Jurkat, Clone E6-1 (cell line): Measurements from ENCODE around the gene ADGRL1.
"Not testable (repeated sequence)": the region's sequence is repeated elsewhere in the genome, so short reads cannot be mapped to it uniquely, and the experiment has no call there.

Experiments used
- DNase-seq: peaks from one replicate; pipeline ENCODE4 v3.0.0-alpha.2; 2011; ENCODE audit warnings: low read depth, low spot score
- H3K4me3 ChIP-seq: 2 replicates; pipeline ENCODE4 v1.5.1; 2011; ENCODE audit warnings: mild to moderate bottlenecking, low read length, control low read depth, moderate library complexity

The ADGRL1 gene

DNA sequence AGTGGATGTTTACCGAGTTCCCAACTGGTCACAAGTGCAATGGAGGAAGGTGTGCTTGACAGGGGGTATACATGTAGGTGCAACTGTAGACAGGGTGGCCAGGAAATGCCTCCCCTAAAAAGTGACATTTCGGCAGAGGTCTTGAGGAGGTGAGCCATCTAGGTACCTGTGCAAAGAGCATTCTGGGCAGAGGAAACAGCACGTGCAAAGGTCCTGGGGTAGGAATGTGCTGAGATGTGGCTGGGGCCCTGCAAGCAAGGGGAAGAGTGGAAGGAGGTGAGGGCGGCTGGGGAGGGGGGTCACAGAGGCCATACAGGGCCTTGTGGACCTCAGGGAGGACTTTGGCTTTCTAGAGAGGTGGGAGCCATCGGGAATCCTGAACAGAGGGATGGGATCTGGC lies 8.1 kb downstream of the ADGRL1 start:
- no peak for DNase-seq
- H3K4me3 ChIP-seq: no peak overlapping the region

DNA sequence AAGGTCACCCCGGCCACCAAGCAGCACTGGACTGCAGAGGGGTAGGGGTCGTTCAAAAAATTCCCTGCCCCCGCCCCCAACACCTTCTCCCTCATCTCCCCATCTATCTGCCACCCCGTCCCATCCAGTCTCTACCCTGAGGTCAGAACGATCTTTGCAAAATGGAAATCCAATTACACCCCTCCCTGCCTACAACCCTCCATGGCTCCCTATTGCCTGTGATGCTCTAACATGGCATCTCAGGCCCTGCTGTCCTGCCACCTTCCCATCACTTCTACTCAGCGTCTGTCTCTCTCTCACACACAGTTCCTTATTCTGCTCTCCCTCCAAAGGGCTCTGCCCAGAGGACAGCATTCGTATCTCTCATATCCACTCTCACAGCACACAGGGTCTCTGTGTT lies 8.7 kb downstream of the ADGRL1 start:
- not testable (repeated sequence) for DNase-seq, H3K4me3 ChIP-seq

DNA sequence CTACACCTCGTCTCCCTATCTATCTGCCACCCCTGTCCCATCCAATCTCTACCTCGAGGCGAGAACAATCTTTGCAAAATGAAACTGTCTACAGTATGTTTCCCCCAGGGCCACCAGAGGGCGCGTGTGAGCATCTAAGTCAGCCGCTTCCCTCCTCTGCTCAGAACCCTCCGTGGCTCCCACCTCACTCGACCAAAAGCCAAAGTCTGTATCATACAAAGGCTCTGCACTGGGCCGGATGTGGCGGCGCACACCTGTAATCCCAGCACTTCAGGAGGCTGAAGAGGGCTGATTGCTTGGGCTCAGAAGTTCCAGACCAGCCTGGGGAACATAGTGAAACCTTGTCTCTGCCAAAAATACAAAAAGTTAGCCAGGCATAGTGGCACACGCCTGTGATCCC lies 9.9 kb downstream of the ADGRL1 start:
- peak; percentile 68 for DNase-seq
- not testable (repeated sequence) for H3K4me3 ChIP-seq

DNA sequence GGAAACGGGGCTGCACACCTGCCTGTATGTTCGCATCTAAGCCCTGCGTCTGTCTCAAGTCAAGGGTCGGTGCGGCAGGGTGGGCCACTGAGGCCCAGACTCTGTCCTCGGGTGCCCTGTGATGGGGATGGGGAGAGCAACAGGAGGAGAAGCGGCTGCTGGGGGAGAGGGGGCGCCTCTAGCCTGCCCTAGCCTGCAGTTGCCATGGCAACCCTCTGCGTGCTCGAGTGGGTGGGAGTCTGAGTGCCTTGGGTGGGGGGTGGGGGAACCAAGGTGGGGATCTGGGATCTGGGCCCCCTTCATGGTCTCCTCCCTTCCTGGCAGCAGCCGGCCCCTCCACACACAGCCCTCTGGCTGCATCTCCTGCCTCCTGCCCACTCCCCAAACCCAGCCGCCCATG lies 10.8 kb downstream of the ADGRL1 start:
- not testable (repeated sequence) for H3K4me3 ChIP-seq, DNase-seq

DNA sequence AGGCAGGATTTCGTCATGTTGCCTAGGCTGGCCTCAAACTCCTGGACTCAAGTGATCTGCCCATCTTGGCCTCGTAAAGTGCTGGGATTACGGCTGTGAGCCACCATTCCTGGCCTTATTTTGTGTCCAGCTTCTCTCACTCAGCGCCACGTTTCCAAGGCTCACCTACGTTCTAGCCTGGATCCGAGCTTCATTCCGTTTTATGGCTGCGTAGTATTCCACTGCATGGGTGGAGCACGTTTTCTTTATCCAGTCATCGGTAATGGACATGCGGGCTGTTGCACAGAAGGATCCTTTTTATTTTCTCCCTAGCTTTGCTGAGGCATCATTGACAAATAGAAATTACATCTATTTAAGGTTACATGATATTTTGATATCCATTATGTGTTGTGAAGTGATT lies 16.6 kb downstream of the ADGRL1 start:
- no peak for DNase-seq
- H3K4me3 ChIP-seq: no peak overlapping the region

DNA sequence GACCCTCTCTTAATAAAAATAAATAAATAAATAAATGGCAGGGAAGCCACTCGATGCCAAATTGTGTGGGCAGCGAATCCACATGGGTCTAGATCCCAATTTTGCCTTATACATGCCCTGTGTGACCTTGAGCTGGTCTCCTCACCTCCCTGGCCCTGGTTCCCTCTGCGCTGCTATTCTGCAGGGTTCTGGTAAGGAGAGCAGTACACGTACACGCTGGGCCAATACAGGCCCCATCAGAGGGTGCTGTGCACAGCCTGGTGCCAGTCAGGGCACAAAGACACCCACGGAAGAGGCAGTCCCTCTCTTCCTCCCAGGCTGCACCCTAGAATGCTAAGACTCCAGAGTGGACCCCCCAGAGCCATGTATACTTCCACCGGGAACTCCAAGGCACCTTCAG lies 17.9 kb downstream of the ADGRL1 start:
- not testable (repeated sequence) for H3K4me3 ChIP-seq, DNase-seq

DNA sequence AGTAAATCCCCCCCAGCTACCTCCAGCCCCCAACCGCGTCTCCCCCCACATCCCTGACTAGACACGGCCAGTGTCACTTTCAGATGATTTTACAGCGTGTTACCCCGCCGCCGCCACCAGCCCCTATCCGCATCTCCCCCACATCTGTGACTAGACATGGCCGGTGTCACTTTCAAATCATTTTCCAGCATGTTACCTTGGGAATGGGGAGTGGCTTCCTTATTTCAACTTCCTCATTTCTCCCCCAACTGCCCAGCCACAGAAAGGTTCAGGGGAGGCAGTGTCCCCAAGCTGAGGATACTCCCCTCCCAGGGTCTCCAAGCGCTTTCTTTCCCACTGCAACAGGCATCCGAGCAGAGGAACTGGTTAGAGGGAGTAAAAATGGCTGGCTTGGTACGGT lies 18.4 kb downstream of the ADGRL1 start:
- no peak for DNase-seq
- no peak overlapping the region for H3K4me3 ChIP-seq

DNA sequence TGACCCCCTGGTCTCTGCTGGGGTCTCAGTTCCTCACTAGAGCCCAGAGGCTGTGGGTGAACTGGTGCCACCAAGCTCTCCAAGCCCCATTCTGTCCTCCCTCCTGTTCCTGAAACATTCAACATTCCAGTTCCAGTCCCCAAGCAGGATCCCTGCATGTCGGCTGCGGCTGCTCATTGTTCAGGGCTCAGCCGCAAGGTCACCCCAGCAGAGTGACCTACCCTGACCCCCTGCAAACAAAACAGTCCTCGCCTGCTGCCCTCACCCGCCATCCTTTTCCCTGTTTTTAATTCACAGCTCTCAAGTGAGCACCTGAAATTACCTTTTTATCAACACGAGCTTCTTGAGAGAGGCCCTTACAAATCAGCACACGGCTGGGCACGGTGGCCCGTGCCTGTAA lies 19.3 kb downstream of the ADGRL1 start:
- not testable (repeated sequence) for H3K4me3 ChIP-seq, DNase-seq

DNA sequence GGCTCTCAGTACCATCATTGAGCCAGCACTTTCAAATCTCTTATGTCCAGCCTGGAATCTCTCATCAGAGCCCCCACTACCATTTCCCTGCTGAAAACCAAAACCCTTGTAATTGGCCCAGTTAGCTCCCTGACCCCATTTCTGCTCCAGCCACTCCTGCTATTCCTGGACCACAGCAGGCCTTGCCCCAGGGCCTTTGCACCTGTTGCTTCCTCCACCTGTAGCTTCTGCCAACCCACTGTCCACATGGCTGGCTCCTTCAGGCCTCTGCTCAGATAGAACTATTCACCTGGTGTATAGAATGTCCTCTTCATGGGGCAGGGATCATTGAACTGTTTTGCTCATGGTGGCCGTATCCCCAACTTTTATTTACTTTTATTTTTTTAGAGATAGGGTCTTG lies 20.3 kb downstream of the ADGRL1 start:
- H3K4me3 ChIP-seq, DNase-seq: not testable (repeated sequence)

DNA sequence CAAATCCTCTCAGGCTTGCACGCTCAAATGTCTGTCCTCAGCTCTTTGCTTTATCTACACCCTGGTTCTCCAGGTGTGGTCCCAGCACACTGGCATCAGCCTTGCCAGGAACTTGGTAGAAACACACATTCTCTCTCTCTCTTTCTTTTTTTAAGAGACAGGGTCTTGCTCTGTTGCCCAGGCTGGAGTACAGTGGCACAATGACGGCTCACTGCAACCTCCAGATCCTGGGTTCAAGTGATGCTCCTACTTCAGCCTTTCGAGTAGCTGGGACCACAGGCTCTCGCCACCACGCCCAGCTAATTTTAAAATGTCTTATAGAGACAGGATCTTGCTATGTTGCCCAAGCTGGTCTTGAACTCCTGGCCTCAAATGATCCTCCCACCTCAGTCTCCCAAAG lies 20.8 kb downstream of the ADGRL1 start:
- DNase-seq: no peak
- no peak overlapping the region for H3K4me3 ChIP-seq

DNA sequence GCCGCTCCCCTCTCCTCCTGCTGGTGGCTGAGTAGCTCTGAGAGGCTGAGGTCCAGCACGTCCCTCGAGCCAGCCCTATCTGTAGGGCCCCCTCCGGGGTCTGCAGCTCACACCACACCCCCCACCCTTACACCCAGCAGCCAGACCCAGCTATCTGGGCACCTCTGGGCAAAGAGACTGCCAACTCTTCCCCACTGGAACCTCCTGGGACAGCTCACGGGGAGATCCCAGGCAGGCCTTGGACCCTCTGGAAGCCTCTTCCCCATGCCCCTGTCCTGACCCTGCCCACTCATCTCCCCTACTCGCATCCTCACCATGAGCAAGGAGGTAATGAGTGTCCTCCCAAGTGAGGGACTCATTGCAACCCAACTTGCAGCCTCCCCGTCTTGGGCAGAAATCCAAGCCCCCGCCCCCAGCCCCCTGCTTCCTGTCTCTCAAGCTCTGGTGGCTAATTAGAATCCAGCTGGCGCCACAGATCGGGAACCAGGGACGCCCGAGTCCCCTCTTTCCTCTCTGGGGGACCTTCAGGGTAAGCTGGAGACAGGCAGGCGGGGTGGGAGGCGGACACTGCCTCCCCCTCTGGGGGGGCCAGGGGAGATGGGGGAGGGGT lies 22.1 kb downstream of the ADGRL1 start:
- no peak for DNase-seq
- no peak overlapping the region for H3K4me3 ChIP-seq

DNA sequence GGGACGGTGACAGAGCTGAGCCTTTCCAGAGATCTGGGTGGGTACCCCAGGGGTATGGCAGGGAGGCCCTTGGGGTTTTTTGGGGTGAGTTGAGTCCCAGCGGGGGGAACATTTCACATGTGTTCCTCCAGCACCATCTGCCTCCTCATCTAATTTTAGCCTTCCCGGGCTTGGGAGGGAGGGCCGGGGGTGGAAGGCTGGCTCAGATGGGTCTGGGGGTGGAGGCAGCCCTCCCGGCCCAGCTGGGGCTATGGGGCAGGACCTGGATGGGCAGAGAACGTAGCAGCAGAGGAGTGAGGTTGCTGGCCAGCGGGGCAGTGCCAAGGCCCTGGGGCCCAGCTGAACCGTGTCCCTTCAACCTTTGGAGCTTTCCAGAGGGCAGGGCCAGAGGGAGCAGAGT lies 23.5 kb downstream of the ADGRL1 start:
- DNase-seq: no peak
- H3K4me3 ChIP-seq: no peak overlapping the region

DNA sequence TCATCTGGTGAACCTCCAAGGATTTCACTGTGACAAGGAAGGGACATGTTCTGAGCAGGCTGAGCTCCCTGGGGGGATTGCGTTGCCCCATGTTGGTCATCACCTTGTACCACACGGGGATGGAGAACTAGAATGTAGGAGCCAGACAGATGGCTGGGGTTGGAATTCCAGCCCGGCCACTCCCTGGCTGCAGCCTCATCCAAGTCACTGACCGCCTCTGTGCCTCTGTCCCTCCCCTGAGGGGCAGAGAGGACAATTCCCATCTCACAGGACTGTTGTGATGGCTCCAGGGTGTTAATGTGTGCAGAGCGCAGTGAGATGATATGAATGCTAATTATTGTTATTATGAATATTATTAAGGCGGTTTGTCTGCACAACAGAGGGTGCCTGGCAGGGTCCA lies 24.1 kb downstream of the ADGRL1 start:
- DNase-seq: no peak
- no peak overlapping the region for H3K4me3 ChIP-seq

DNA sequence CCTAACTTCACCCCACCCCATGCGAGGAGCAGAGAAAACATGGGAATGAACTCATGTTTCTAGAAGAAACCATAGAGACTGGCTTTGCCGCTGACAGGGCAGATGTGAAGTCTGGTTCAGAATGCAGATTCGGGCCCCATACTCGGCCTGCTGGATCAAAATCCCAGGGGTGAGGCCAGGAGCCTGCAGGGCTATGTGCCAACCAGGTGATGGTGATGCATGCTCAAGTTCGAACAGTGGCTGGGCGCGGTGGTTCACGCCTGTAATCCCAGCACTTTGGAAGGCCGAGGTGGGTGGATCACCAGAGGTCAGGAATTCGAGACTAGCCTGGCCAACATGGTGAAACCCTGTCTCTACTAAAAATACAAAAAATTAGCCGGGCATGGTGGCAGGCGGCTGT lies 24.8 kb downstream of the ADGRL1 start:
- DNase-seq, H3K4me3 ChIP-seq: not testable (repeated sequence)

DNA sequence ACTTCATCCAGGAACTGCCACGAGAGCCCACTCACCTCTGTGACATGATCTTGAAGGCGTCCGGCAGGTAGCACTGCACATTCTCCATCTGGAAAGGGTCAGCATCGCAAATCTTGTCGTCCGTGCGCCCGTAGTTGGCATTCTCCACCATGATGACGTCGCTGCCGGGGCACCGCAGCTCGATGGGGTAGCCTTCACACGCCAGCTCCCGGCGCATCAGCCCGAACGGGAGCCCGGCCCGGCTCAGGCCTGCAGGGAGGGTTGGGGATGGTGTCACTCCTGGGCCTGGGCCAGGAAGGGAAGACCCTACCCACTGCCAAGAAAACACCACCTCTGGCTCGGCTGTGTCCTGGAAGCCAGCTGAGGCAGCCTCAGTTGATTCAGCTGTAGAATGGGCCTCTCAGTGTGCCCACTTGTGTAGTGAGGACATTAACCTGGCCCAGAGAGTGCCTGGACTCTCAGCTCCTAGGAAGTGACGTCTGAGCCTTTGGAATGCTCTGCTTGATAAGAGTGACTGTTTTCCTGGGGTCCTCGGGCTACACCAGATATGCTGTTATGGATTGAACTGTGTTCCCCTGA lies 28.4 kb downstream of the ADGRL1 start:
- no peak overlapping the region for H3K4me3 ChIP-seq

DNA sequence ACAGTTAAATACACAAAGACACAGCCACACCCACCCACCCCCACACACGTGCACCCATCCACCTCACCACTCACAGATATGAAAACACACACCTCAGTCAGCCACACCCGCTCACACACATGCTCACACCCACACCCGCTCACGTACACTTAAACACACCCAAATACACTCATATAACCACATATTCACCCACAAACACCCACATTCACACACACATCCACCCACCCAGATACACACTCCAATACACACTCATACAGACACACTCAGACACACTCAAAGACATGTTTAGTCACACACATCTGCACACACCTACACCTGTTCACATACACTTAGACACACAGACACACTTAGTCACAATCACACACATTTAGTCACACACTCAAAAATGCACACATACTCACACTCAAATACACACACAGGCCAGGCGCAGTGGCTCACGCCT lies 30.6 kb downstream of the ADGRL1 start:
- H3K4me3 ChIP-seq: no peak overlapping the region
- no peak for DNase-seq

More for the DNA sequence above, 28.4 kb downstream of the ADGRL1 start:
- no peak for DNase-seq

DNA sequence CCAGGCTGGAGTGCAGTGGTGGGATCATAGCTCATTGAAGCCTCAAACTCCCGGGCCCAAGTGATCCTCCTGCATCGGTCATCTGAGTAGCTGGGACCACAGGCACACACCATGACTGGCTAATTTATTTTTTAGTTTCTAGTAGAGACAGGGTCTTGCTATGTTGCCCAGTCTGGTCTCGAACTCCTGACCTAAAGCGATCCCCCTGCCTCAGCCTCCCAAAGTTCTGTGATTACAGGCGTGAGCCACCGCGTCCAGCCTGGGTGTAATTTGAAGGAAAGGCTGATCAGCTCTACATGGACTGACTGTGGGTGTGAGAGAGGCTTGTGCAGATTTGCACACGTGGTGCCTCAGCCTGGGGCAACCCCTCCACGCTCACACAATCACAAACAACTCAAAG lies 31.1 kb downstream of the ADGRL1 start:
- DNase-seq: no peak
- H3K4me3 ChIP-seq: no peak overlapping the region

DNA sequence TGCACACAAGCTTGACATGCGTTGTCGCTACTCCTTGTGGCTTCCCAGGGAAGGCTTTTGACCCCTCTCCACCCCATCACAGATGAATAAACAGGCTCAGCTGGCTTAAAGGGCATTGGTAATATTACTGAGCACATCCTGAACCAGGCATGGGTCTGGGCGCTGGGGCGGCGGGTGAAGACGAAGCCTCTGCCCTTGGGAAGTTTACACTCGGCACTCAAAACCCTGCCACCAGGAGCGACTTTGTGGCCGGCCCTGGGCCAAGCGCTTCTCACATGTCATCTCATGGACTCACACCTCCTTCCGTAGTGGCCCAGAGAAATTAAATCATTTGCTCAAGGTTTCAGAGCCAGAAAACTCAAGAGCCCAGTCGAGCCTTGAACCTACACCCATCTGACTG lies 37.0 kb downstream of the ADGRL1 start:
- H3K4me3 ChIP-seq: no peak overlapping the region
- DNase-seq: no peak

DNA sequence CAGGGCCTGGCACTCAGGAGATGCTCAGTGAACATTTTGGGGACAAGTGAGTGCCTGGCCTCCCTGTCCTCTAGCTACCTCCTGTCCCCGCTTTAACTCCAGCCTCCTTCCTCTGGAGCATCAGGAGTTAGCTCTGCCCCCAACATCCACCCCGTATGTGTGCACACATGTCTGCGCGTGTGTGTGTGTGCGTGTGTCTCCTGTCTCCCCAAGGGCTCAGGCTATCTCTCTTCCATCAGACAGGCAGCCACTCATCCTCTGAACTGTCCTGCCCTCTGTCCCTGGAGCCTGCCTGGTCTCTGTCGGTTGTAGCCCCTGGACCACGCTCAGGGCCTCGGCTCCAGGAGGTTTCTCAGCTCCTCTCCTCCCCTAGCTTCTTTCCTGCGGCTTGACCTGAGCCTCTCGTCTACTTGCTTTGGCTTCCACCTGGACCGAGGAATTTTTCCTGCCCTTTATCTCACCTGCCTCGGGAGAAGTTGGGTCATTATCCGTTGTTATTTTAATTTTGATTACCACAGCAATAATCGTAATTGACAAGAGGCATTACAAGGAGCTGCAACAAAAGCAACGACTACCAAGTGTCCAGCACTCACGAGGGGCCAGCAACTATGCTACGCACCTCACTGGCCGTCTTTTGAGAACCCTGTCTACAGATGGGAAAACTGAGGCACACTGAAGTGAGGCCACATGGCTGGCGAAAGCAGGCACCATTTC lies 37.6 kb downstream of the ADGRL1 start:
- no peak for DNase-seq
- no peak overlapping the region for H3K4me3 ChIP-seq

DNA sequence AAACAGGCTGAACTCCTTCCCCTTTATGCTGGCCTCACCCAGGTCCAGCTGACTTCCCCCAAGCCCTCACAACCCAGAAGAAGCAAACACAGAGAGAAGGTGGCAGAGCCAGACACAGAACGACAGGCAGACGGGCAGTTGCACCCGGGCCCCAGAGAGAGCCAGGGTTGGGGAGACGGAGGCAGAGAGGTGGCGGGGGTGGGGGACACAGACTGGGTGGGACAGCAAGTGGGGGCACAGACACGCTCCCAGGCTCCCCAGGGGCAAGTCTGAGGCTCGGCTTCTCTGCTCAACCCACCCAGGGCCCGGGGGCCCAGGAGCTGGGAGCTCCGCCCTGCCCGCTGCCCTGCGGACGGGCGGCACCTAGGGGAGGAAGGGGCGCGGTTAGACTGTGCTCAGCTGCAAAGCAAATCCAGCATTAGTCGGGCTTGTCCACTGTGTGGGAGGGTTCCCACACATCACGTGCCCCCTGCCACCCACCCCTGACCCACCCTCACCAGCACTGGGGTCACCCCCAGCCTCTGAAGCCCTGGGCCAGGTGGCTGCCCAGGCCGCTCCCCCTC lies 38.3 kb downstream of the ADGRL1 start:
- H3K4me3 ChIP-seq: no peak overlapping the region
- no peak for DNase-seq
